ENCODE measurements around the gene SLC30A3. TPM values are rescaled to one million over a fixed set of nuclear protein-coding genes. Genes with fewer than 3 reads are reported as not detected.

The SLC30A3 gene
- total RNA-seq, 1 donor from 2014 or later = not detected

DNA sequence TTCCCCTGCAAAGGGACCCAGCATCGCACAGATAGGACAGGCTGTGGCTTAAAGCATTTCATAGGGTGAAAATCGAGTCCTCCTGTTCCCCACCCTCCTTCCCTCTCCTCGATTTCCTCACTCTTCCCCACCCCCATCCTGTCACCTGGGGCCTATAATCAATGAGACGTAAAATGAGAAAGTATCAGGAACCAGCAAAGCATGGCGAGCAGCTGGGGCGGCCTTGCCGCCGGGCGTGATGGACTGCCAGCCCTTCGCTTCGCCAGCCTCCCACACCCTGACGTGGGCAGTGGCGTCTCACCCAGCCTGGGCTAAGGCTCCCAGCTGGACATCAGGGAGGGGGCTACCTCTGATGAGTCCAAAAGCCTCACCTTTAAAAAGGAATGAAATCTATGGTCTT, 11.1 kb downstream of the SLC30A3 start:
- DNase-seq (ENCODE audit: extremely low spot score, unreplicated experiment) = no peak
- Mint-ChIP-seq H3K27ac (ENCODE audit: unreplicated experiment) (no peak overlapping the region), H3K36me3 (ENCODE audit: unreplicated experiment) (no peaks in the 10 kb centered on the region), H3K9me3 (ENCODE audit: unreplicated experiment) (no peaks in the 10 kb centered on the region), H3K4me3 (ENCODE audit: unreplicated experiment) (no peak overlapping the region), H3K4me1 (ENCODE audit: unreplicated experiment) (peaks cover 19% of the 10 kb centered on the region), H3K27me3 (ENCODE audit: unreplicated experiment) (peaks cover 17% of the 10 kb centered on the region)
- TF ChIP-seq, protein P1, sequence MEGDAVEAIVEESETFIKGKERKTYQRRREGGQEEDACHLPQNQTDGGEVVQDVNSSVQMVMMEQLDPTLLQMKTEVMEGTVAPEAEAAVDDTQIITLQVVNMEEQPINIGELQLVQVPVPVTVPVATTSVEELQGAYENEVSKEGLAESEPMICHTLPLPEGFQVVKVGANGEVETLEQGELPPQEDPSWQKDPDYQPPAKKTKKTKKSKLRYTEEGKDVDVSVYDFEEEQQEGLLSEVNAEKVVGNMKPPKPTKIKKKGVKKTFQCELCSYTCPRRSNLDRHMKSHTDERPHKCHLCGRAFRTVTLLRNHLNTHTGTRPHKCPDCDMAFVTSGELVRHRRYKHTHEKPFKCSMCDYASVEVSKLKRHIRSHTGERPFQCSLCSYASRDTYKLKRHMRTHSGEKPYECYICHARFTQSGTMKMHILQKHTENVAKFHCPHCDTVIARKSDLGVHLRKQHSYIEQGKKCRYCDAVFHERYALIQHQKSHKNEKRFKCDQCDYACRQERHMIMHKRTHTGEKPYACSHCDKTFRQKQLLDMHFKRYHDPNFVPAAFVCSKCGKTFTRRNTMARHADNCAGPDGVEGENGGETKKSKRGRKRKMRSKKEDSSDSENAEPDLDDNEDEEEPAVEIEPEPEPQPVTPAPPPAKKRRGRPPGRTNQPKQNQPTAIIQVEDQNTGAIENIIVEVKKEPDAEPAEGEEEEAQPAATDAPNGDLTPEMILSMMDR (IDR thresholded peaks at IDR 0.05) = no peak

DNA sequence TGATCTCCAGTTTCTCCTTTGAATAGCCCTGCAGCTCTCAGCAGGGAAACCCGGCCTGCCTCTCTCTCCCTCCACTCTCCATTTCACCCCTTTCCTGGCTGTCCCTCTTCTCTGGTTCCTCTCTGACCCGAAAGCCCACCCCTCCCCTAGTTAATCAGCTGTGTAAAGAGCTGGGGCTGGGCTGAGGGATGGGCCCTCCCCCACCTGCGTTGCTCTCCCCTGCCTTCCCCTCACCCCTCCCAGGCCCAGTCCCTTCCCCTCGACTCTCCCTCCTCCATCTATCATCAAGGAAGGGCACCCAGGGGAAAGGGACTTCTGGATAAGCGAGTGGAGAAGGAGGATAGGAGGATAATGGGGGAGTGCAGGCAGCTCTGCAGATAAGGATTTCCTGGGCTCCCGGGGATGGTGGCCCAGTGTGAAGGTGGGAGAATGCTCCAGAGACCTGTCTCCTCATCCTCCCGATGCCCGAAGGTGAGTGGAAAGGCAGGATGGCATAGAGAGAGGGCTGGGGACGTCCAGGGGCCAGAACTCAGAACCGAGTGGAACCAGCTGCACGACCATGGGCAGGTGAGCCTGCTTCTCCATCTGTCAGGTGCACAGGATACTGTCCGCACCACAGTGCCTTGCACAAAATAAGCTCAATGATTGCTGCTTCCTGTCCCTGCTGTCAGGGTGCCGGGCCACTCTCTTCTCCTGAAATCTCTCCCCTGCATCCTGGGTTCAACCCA, 12.0 kb downstream of the SLC30A3 start:
- H3K36me3 Mint-ChIP-seq (ENCODE audit: unreplicated experiment) = no peaks in the 10 kb centered on the region
- DNase-seq (ENCODE audit: extremely low spot score, unreplicated experiment) = no peak
- no peak overlapping the region for H3K4me3 Mint-ChIP-seq (ENCODE audit: unreplicated experiment)
- peaks cover 16% of the 10 kb centered on the region for H3K4me1 Mint-ChIP-seq (ENCODE audit: unreplicated experiment)
- H3K27me3 Mint-ChIP-seq (ENCODE audit: unreplicated experiment) = peaks cover 14% of the 10 kb centered on the region
- H3K9me3 Mint-ChIP-seq (ENCODE audit: unreplicated experiment) = no peaks in the 10 kb centered on the region
- H3K27ac Mint-ChIP-seq (ENCODE audit: unreplicated experiment) = no peak overlapping the region
- TF ChIP-seq, protein P1 (IDR thresholded peaks at IDR 0.05) = no peak

DNA sequence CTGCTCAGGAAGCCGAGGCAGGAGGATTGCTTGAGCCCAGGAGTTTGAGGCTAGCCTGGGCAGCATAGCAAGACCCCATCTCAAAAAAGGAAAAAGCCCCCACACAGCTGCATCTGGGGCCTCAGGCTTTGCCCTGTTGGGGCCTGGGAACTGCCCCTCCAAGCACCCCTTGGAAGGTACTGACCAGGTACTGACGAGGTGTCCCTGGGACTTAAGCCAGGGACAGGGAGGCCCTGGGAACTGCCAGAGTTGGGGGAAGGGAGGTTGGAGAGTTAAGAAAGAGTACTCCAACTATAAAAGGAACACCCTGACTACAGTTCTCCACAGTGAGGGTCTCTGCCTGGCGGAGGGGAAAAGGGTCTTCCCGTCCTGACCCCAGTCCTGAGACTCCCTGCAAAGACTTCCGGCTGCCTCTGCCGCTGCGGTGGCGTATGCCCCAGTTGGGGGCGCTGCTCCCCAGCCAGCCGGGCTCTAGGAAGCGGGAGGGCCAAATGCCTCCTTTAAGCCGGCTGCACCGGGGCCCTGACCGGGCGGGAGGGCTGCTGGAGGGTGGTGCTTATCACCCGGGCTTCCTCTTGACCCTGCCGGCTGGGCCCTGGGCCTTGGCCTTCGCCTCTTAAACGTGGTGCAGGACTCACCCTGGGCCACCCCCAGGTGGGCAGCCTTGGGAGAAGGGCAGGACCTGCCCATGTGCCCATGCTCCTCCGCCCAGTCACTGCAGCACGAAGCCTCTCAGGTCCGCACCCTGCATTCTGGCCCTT, 12.8 kb downstream of the SLC30A3 start:
- H3K27me3 Mint-ChIP-seq (ENCODE audit: unreplicated experiment) = peaks cover 14% of the 10 kb centered on the region
- H3K4me3 Mint-ChIP-seq (ENCODE audit: unreplicated experiment) = no peak overlapping the region
- H3K36me3 Mint-ChIP-seq (ENCODE audit: unreplicated experiment) = no peaks in the 10 kb centered on the region
- no peak overlapping the region for H3K27ac Mint-ChIP-seq (ENCODE audit: unreplicated experiment)
- DNase-seq (ENCODE audit: extremely low spot score, unreplicated experiment) = no peak
- peaks cover 9% of the 10 kb centered on the region for H3K4me1 Mint-ChIP-seq (ENCODE audit: unreplicated experiment)
- TF ChIP-seq, protein P1 (IDR thresholded peaks at IDR 0.05) = peak; percentile 64
- no peaks in the 10 kb centered on the region for H3K9me3 Mint-ChIP-seq (ENCODE audit: unreplicated experiment)

DNA sequence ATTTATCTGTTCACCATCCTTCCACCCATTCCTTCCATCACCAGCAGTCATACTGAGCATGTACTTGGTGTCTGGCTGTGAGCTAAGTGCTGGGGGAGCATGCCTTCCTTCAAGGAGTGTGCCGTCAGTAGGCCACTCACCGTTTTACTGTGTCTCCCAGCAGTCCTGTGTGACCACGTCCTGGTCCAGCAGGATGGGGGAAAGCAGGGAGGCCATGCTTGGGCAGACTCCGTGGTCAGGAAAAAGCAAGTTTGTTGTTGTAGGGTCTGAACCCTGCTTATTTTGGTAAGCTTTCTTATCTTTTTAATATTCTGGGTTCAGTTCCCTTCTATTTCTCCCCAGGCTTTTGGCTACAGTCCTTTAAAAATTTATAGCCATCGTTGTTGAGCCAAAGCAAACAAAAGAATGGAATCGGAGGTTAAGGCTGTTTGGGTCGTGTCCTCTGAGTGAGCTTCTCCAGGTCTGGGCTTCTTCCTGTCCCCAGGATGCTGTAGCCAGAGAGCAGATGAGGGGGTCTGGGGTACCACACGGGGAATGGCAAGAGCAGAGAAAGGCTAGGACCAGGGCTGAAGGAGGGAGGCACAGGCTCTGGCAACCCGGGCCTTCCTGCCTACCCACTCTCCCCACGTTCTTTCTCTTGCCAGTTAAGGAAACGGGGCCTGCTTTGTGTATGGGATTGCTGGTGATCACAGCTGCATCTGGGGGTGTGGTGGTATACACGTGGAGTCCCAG, 13.5 kb downstream of the SLC30A3 start:
- Mint-ChIP-seq H3K36me3 (ENCODE audit: unreplicated experiment) (peaks cover 1% of the 10 kb centered on the region), H3K9me3 (ENCODE audit: unreplicated experiment) (no peaks in the 10 kb centered on the region), H3K4me3 (ENCODE audit: unreplicated experiment) (no peak overlapping the region), H3K27ac (ENCODE audit: unreplicated experiment) (no peak overlapping the region), H3K4me1 (ENCODE audit: unreplicated experiment) (peaks cover 7% of the 10 kb centered on the region), H3K27me3 (ENCODE audit: unreplicated experiment) (peaks cover 14% of the 10 kb centered on the region)
- DNase-seq (ENCODE audit: extremely low spot score, unreplicated experiment) = no peak
- TF ChIP-seq, protein P1 (IDR thresholded peaks at IDR 0.05) = no peak

DNA sequence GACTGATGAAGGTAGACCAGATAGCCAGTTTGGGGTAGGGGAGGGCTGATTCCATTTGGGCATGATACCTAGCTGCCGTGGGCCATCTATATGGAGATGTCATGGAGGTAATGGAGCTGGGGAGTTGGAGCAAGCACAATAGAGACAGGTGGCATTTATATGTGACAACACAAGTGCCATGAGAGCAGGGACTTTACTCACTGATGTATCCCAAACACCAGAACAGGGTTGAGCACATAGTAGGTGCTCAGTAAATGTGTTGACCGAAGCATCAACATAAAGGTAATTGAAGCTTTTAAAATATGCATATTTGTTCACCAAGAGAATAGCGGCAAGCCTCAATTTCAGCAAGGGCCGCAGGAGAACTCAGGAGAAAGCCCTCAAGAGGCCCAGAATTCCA, 15.0 kb downstream of the SLC30A3 start:
- TF ChIP-seq, protein P1 (IDR thresholded peaks at IDR 0.05) = no peak
- Mint-ChIP-seq H3K9me3 (ENCODE audit: unreplicated experiment) (no peaks in the 10 kb centered on the region), H3K36me3 (ENCODE audit: unreplicated experiment) (peaks cover 15% of the 10 kb centered on the region), H3K4me1 (ENCODE audit: unreplicated experiment) (peaks cover 7% of the 10 kb centered on the region), H3K4me3 (ENCODE audit: unreplicated experiment) (no peak overlapping the region), H3K27ac (ENCODE audit: unreplicated experiment) (no peak overlapping the region), H3K27me3 (ENCODE audit: unreplicated experiment) (peaks cover 14% of the 10 kb centered on the region)
- no peak for DNase-seq (ENCODE audit: extremely low spot score, unreplicated experiment)

All from osteocyte (in vitro differentiated cells).